Globus pallidus (tissue), 1 donor: Measurements from ENCODE around the gene UGT1A5.

Source experiments
- DNase-seq: peaks from one replicate; pipeline ENCODE4 v3.0.0-alpha.2; 2015; ENCODE audit warnings: low spot score

Gene UGT1A5

GRCh38 chr2:233811087-233811486 is 98.4 kb downstream of the UGT1A5 start:
- DNase-seq: no peak

DNA sequence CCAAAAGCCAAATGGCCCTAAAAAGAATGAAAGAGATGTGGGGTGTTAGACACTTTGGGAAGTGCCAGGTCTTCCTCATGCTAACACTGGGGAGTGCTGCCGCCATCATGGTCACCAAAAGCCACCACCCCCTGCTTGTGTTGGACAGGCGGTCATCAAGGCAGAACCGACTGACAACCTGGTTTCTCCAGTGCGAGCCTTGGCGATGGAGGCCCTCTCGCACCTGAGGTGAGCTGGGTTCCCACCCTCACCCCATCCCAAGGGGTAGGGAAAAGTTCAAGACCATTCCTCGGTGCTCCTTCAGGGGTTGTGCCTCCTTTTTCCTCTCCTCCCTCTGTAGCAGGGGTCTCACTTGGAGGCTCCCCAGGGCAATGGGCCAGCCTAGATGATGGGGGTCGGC is 99.0 kb downstream of the UGT1A5 start:
- DNase-seq: no peak

DNA sequence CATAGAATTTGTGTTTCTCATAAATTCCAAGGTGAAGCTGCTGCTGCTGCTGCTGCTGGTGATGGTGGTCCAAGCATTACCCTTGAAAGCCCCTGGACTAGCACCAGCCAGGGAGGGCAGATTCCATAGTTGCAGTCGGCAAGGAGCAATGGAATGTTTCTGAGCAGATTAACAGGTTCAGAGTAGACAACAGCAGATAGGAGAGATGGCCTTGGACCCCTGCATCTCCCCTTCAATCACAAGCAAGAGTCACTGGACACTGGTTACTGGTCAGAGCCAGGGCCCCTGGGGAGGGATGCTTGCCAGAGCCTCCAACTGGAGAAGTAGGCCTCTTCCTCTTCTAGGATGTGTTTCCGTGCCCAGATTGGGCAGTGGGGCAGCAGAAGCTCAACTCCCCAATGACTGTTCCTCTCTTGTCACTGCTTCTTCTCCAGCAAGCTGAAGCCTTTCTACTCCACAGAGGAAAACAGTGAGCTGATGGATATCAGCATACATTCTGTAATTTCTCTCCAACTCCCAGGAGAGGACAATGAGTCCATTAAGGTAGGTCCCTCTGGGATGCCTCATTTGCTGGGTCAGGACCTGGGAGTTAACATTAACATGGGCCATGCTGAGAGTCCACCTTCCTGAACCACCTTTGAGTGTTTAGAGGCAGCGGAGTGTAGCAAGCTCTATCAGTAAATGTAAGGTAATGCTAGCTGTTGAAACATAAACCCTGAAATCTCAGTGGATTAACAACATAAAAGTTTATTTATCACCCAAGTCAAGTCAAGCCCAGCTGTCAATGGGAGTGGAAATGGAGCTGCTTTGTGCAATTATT is 100.7 kb downstream of the UGT1A5 start:
- DNase-seq: no peak

DNA sequence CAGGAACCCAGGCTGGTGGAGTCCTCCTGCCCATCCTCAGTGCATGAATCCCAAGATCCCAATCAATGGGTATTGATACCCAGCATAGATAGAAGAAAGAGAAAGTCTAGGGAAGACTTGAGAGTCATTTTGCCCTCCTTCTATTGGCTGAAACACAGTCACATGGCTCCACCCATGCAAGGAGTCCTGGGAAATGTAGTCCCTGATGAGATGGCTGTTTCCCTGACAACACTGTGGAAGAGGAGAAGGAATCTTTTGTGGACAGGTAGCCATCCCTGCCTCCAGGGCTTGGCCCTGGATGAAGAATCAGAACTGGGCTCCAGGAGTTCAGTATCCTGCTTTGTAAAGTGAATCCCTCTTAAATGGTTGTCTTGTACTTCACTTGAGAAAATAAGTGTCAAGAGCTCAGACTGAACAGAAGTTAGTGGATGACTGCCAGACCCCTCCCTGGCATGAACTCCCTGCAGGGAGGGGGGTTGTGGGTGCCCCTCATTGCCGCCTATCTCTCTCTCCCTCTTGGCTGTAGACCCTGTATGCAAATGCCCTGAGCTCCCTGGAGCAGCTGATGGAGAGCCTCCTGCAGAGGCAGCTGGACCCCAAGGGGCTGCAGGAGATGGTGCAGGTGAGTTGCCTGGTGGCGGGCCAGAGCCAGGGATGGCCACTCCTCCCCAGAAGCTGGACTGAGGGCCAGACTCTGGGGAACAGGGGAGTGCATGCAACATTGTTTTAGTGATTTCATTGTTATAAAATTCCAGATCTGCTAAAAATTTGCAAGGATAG is 101.5 kb downstream of the UGT1A5 start:
- no peak for DNase-seq

GRCh38 chr2:233815861-233816260 is 103.2 kb downstream of the UGT1A5 start:
- no peak for DNase-seq

DNA sequence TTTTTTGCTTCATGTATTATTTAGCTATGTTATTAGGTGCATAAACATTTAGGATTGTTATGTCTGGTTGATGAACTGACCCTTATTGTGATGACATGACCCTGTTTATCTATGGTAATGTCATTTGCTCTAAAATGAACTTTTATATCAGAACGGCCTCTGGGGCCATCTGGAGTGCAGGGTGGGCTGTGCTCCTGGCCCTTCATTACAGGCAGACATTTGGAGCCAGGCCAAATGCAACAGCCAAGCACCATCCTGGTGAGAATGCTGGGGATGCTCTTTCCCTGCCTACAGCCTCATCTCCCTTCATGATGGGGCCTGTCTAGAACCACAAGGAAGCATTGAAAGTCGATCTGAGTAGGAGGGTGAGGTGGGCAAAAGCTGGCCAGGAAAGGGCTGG is 103.6 kb downstream of the UGT1A5 start:
- DNase-seq: no peak

- DNase-seq: no peak
Measured at GRCh38 chr2:233816771-233817170, 104.1 kb downstream of the UGT1A5 start.

- DNase-seq: no peak
Measured at GRCh38 chr2:233817361-233817911, 104.7 kb downstream of the UGT1A5 start.

- no peak for DNase-seq
Measured at GRCh38 chr2:233817995-233818638, 105.4 kb downstream of the UGT1A5 start.

- no peak for DNase-seq
Measured at GRCh38 chr2:233818639-233819621, 106.2 kb downstream of the UGT1A5 start.

GRCh38 chr2:233819884-233820773 is 107.4 kb downstream of the UGT1A5 start:
- no peak for DNase-seq

DNA sequence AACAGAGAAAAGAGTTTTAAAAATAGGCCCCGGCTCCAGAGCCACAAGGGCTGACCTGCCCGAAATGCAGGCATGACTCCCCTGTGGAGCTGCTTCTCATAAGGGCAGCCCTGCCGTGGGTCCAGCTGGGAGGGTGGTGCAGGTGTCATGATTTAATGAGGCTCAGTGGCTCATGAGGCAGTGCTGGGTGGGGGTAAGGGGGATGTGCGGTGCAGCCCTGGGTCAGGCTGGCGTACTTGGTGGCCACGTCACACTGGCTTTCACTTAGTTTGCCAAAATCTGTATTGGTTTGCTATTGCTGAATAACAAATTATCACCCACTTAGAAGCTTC is 108.0 kb downstream of the UGT1A5 start:
- no peak for DNase-seq

- DNase-seq: no peak
Measured at GRCh38 chr2:233821196-233821595, 108.5 kb downstream of the UGT1A5 start.

- DNase-seq: no peak
Measured at GRCh38 chr2:233821709-233822100, 109.0 kb downstream of the UGT1A5 start.

GRCh38 chr2:233822101-233822771 is 109.5 kb downstream of the UGT1A5 start:
- DNase-seq: no peak
